Fibroblast of the aortic adventitia (primary cell): ENCODE measurements around the gene SNCA. TPM values are rescaled to one million over a fixed set of nuclear protein-coding genes. Genes with fewer than 3 reads are reported as not detected.

Experiments used
- DNase-seq: peaks from one replicate; pipeline ENCODE4 v3.0.0-alpha.2; 2010; ENCODE audit warnings: low read depth
- H3K4me3 ChIP-seq: 2 replicates; pipeline ENCODE4 v1.5.1; 2011; ENCODE audit warnings: low read depth, mild to moderate bottlenecking, control low read depth, low read length, moderate library complexity
- total RNA-seq: library from RNA; depleted of rRNA; stranded (reverse); fragments of >200 nt; gene quantifications from 2 replicates; pipeline ENCODE4 v1.2.3, GENCODE V29; 2012; ENCODE audit warnings: low replicate concordance
- TF ChIP-seq, protein P1 (sequence below): IDR thresholded peaks from 2 replicates; pipeline ENCODE4 v1.5.1; 2011; ENCODE audit warnings: mild to moderate bottlenecking, low read length, control low read depth, inconsistent platforms; ENCODE audit not compliant: insufficient read depth

SNCA gene
- total RNA-seq, 1 donor = 2.3 TPM

DNA sequence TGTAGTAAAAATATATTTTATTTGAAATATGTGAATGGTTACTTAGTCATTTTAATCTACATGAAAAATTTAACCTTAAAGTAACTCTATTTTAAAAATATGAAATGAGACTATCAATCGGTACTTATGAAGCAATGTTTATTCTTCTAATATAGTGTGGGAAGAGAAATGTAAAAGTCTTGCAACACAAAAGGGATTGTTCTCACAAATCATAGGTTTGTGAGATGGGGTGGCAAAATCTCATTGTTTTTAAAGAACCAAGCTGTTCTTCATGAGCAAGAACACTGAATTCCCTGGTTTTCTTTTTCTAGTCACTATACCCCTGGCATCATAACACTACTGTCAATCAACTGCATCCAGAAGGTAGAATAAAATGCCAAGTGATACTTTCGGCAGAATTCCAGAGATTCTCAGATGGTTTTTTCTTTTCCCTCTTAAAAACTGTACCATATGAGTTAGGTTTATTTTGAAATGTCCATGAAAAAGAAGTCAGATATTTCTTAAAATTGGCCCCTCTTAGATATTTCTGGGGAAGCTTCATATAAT lies 52.2 kb downstream of the SNCA start:
- TF ChIP-seq, protein P1, sequence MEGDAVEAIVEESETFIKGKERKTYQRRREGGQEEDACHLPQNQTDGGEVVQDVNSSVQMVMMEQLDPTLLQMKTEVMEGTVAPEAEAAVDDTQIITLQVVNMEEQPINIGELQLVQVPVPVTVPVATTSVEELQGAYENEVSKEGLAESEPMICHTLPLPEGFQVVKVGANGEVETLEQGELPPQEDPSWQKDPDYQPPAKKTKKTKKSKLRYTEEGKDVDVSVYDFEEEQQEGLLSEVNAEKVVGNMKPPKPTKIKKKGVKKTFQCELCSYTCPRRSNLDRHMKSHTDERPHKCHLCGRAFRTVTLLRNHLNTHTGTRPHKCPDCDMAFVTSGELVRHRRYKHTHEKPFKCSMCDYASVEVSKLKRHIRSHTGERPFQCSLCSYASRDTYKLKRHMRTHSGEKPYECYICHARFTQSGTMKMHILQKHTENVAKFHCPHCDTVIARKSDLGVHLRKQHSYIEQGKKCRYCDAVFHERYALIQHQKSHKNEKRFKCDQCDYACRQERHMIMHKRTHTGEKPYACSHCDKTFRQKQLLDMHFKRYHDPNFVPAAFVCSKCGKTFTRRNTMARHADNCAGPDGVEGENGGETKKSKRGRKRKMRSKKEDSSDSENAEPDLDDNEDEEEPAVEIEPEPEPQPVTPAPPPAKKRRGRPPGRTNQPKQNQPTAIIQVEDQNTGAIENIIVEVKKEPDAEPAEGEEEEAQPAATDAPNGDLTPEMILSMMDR = no peak
- DNase-seq = no peak
- H3K4me3 ChIP-seq = no peak overlapping the region

DNA sequence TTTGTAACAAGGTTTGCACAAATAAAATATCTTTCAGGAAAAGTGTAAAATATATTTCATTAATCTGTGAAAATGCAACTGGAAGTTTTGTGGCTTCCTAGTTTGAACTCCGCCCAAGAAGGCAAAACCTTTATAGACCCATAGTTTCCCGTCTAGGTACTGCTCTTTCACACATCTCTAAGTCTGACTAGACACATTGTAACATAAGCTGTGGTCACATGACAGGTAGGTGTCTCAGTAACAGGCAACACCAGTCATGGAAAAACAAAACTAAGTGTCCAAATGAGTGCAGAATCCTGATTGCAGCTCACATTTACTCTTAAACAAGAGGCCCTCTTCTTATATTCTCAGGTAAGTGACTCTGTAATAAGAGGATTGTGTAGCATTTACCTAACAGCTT lies 55.6 kb downstream of the SNCA start:
- H3K4me3 ChIP-seq = no peak overlapping the region
- TF ChIP-seq, protein P1 = no peak
- DNase-seq = no peak

DNA sequence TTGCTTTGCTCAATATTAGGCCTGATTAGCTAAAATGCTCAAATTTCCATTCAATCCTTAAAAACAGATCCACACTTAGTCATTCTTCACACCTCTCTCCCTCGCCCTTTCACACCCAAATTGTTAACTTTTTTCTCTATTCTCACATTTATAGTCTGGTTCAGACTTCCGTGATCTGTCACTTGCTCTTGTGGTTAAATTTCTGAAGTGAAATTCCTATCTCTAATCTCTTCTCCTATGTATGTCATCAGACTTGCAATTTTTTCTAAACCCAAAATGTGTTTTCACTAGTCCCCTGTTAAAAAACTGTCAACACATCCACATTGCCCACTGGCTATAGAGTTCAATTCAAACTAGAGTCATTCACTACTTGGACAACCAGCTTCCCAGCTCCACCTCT lies 63.2 kb downstream of the SNCA start:
- no peak for DNase-seq
- TF ChIP-seq, protein P1 = no peak
- no peak overlapping the region for H3K4me3 ChIP-seq

DNA sequence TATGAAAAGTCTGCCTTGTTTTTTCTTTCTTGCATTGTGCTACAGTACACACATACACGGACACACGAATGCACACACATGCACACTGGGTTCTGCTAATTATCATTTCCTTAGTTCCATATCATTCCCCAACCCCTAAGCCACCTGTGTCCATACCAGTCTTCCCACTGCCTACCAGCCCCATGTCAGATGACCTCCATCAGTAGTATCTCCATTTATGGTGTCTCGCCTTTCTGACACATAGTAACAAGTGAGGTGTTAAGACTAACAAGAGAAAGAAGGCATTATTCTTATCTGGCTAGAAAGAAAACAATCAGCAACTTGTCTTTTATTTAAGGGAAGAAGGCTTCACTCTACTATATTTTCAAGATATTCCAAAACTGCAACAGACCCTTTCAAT lies 67.1 kb downstream of the SNCA start:
- TF ChIP-seq, protein P1 = no peak
- no peak for DNase-seq
- H3K4me3 ChIP-seq = no peak overlapping the region

DNA sequence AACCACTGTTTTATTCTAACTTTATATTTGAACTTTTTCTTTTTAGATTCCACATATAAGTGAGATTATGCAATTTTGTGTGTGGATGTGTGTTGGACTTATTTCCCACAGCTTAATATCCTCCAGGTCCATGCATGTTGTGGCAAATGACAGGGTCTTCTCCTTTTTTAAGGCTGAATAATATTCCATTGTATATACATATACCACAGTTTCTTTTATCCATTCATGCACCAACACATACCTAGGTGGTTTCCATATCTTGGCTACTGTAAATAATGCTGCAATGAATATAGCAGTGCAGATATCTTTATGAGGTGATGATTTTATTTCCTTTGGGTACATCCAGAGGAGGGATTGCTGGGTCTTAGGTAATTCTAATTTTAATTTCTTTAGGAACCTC lies 69.0 kb downstream of the SNCA start:
- no peak overlapping the region for H3K4me3 ChIP-seq
- TF ChIP-seq, protein P1 = no peak
- DNase-seq = no peak

DNA sequence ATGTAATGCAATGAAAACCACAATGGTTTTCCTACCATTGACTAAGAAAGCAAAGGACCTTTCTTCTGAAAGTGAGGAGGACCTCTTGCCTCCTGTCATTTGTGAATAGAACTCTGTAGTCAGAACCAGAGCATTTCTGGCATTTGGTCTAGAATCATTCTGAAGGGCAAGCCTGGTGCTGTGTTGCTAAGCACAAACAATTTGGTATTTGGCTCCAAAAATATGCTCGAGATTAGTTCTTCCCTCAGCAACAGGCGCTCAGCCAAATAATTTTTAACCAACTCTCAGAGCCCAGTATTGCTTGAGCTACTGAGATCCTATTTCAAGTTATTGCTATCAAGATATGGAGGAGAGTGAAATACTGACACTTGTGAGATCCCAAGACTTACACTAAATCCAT lies 71.0 kb downstream of the SNCA start:
- TF ChIP-seq, protein P1 = no peak
- peak; percentile 56 for DNase-seq
- H3K4me3 ChIP-seq = no peak overlapping the region

DNA sequence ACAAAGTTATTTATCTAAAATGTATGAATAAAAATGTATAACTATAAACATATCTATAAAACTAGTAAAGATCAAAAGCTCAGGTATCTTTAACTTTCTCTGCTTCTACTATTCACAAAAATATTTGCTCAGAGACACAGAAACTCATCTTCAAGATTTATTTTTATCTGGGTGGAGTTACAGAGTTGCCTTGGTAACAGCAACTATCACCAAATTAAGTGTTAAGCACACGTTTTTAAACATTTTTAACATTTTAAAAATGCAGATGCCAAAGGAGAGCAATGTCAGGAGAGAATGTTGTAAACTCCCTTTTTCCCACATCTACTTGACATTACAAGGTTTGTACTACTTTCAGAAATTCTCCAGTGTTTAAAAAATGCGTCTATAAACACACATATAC lies 71.4 kb downstream of the SNCA start:
- no peak for DNase-seq
- TF ChIP-seq, protein P1 = no peak
- H3K4me3 ChIP-seq = no peak overlapping the region
